ENCODE data around the gene VGLL4. TPM values are rescaled to one million over a fixed set of nuclear protein-coding genes. Genes with fewer than 3 reads are reported as not detected.

VGLL4 gene
- total RNA-seq, 1 donor from 2014 or later, result 120 TPM

DNA sequence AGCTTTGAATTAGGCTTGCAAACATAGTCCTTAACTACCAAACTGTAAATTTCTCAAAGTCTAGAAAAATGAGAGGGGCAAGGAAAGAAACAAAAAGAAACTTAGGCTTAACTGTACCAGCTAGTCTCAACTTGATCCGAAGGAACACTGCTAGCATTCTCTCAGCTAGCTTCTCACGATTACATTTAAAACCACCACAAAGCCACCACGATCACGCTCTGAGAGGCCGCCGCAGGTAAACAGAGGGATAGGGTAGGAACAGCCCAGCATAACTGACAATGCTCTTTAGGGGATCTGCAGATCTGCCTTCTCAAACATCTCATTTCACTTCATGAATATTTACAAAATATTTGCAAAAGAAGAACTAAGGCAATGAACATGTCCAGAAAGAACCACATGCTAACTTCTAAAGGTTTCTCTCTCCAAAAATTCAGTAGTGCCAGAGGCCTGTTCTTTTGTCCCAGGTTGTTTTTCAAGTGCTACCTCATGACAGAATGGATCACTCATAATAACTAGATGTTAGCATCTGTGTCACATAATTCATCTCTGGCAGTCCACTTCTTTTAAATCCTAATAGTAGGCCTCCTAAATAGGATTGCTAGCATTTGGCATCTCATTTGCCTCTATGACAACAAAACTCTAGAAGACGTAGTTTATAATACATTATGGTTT, 18.9 kb downstream of the VGLL4 start:
- H3K27ac Mint-ChIP-seq (ENCODE audit: unreplicated experiment), result peak overlapping the region; percentile 10
- peaks cover 7% of the 10 kb centered on the region for H3K36me3 Mint-ChIP-seq (ENCODE audit: low read depth, unreplicated experiment)

DNA sequence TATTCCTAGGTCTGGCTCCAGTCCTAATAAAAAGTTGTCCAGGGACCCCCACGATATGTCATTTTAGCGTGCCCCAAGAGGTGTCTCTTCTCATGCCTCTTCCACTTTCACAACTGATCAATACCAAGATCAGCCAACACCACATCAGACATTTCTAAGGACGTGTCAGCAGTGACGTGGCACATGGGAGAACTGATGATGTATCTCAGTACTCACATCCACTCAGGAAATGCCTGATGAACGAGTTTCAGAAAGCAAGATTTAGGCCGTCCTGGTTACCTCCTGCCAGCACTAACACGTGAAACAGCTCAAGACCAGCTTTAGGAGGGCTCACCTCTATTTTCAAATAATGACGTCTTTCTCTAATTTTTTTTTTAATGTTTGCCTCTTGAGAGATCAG, 19.6 kb downstream of the VGLL4 start:
- peaks cover 5% of the 10 kb centered on the region for H3K27me3 Mint-ChIP-seq (ENCODE audit: unreplicated experiment)
- peaks cover 56% of the 10 kb centered on the region for H3K4me1 Mint-ChIP-seq (ENCODE audit: unreplicated experiment)
- H3K9me3 Mint-ChIP-seq (ENCODE audit: unreplicated experiment), result no peaks in the 10 kb centered on the region
- H3K36me3 Mint-ChIP-seq (ENCODE audit: low read depth, unreplicated experiment), result peaks cover 7% of the 10 kb centered on the region
- H3K27ac Mint-ChIP-seq (ENCODE audit: unreplicated experiment), result peak overlapping the region; percentile 28
- H3K4me3 Mint-ChIP-seq (ENCODE audit: unreplicated experiment), result no peak overlapping the region
- no peak for DNase-seq (ENCODE audit: low spot score)
- TF ChIP-seq, protein P1, sequence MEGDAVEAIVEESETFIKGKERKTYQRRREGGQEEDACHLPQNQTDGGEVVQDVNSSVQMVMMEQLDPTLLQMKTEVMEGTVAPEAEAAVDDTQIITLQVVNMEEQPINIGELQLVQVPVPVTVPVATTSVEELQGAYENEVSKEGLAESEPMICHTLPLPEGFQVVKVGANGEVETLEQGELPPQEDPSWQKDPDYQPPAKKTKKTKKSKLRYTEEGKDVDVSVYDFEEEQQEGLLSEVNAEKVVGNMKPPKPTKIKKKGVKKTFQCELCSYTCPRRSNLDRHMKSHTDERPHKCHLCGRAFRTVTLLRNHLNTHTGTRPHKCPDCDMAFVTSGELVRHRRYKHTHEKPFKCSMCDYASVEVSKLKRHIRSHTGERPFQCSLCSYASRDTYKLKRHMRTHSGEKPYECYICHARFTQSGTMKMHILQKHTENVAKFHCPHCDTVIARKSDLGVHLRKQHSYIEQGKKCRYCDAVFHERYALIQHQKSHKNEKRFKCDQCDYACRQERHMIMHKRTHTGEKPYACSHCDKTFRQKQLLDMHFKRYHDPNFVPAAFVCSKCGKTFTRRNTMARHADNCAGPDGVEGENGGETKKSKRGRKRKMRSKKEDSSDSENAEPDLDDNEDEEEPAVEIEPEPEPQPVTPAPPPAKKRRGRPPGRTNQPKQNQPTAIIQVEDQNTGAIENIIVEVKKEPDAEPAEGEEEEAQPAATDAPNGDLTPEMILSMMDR (IDR thresholded peaks at IDR 0.05; ENCODE audit: unreplicated experiment), result no peak

More for the DNA sequence above, 18.9 kb downstream of the VGLL4 start:
- H3K27me3 Mint-ChIP-seq (ENCODE audit: unreplicated experiment), result peaks cover 5% of the 10 kb centered on the region
- TF ChIP-seq, protein P1 (IDR thresholded peaks at IDR 0.05; ENCODE audit: unreplicated experiment), result no peak
- no peak for DNase-seq (ENCODE audit: low spot score)
- H3K9me3 Mint-ChIP-seq (ENCODE audit: unreplicated experiment), result no peaks in the 10 kb centered on the region
- no peak overlapping the region for H3K4me3 Mint-ChIP-seq (ENCODE audit: unreplicated experiment)
- peaks cover 49% of the 10 kb centered on the region for H3K4me1 Mint-ChIP-seq (ENCODE audit: unreplicated experiment)

DNA sequence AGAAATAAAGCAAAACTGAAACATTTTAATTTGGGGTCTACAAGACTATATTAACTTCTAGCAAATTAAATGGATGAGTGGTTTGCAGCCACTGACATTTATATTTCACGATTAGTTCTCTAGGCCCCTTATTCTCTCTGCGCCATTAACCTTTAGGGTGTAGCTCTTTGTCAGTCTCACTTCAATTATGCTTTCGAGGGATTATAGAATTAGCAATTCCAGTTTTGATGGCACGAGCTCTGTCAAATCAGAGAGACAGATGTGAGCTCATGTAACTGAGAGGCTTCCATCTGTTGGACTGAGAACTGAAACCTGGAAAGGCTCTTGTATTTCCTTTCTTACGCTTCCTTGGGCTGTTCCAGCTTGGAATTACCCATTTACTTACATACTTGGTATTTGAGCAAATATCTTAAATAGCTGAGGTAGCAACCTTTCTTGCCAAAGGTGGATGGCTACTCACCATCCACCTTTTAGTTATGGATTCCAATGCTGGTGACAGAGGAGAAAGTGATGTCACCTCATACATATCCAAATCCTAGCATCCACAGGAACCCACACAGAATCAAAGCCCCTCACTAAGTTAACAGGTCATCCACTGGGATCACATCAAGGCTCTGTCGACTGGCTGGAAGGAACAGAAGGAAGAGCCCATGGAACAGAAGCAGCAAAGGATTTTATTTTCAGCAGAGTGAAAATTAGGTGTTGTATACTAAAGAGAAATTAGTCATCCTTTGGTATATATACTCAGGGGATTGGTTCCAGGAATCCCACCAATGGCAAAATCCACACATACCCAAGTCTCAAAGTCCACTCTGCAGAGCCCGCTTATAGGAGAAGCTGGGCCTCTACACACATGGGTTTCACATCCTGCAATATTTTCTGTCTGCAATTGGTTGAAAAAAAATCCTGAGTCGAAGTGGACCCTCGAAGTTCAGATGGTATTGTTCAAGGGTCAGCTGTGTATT, 20.8 kb downstream of the VGLL4 start:
- peaks cover 5% of the 10 kb centered on the region for H3K27me3 Mint-ChIP-seq (ENCODE audit: unreplicated experiment)

DNA sequence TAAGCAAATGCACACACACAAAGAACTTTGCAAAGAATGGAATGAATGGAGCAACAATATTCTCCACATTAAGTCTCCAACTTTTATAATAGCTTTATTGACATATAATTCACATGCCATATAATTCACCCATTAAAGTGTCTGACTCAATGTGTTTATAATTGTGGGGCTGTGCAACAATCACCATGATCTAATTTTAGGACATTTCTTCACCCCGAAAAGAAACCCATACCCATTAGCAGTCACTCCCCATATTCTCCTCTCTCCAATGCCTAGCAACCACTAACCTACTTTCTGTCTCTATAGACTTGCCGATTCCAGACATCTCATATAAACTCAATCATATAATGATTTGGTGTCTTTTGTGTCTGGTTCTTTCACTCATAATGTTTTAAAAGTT, 22.6 kb downstream of the VGLL4 start:
- DNase-seq (ENCODE audit: low spot score), result no peak
- H3K4me3 Mint-ChIP-seq (ENCODE audit: unreplicated experiment), result no peak overlapping the region

More for the DNA sequence above, 20.8 kb downstream of the VGLL4 start:
- no peaks in the 10 kb centered on the region for H3K9me3 Mint-ChIP-seq (ENCODE audit: unreplicated experiment)
- H3K4me1 Mint-ChIP-seq (ENCODE audit: unreplicated experiment), result peaks cover 62% of the 10 kb centered on the region
- no peak overlapping the region for H3K4me3 Mint-ChIP-seq (ENCODE audit: unreplicated experiment)
- H3K36me3 Mint-ChIP-seq (ENCODE audit: low read depth, unreplicated experiment), result peaks cover 7% of the 10 kb centered on the region
- TF ChIP-seq, protein P1 (IDR thresholded peaks at IDR 0.05; ENCODE audit: unreplicated experiment), result no peak
- DNase-seq (ENCODE audit: low spot score), result no peak
- H3K27ac Mint-ChIP-seq (ENCODE audit: unreplicated experiment), result no peak overlapping the region

More for the DNA sequence above, 22.6 kb downstream of the VGLL4 start:
- Mint-ChIP-seq H3K9me3 (ENCODE audit: unreplicated experiment) (no peaks in the 10 kb centered on the region), H3K36me3 (ENCODE audit: low read depth, unreplicated experiment) (peaks cover 10% of the 10 kb centered on the region), H3K27me3 (ENCODE audit: unreplicated experiment) (peaks cover 5% of the 10 kb centered on the region), H3K4me1 (ENCODE audit: unreplicated experiment) (peaks cover 65% of the 10 kb centered on the region), H3K27ac (ENCODE audit: unreplicated experiment) (no peak overlapping the region)
- TF ChIP-seq, protein P1 (IDR thresholded peaks at IDR 0.05; ENCODE audit: unreplicated experiment), result no peak

All from endothelial cell (in vitro differentiated cells).